ENCODE results near the gene PCYOX1L. TPM values are rescaled to one million over a fixed set of nuclear protein-coding genes. Genes with fewer than 3 reads are reported as not detected.

Gene PCYOX1L
- total and polyA plus RNA-seq, 2 experiments from 2014 or later = 10.4 to 10.7 TPM

GRCh38 chr5:149325894-149326293 is 32.0 kb upstream of the PCYOX1L start:
- H3K4me3 ChIP-seq = no peak overlapping the region
- no peaks in the 10 kb centered on the region for H4K20me1 ChIP-seq (ENCODE audit: insufficient read depth)
- H3F3A ChIP-seq (ENCODE audit: insufficient read depth) = 0 out of 2 replicates have a peak, but pooled peaks cover 13% of the 10 kb centered on the region
- H2AFZ ChIP-seq = no peak overlapping the region
- H3K9ac ChIP-seq = no peak overlapping the region
- H3K4me1 ChIP-seq (ENCODE audit: insufficient read depth) = peaks cover 12% of the 10 kb centered on the region
- in situ Hi-C loops (cut with MboI) = no loop called here
- 96% methylated on average over 5 of the region's 5 CpGs for WGBS, 2 experiments (ENCODE audit: low coverage in 1 of 2, low lambda C conversion rate in 2 of 2, missing lambda C conversion rate in 2 of 2)
- TF ChIP-seq EZH2 (IDR thresholded peaks at IDR 0.05; ENCODE audit: insufficient read depth, poor library complexity, severe bottlenecking) (no peak), EZH2phosphoT487 (IDR thresholded peaks at IDR 0.05; ENCODE audit: insufficient read depth, low read depth) (no peak)
- H3K9me3 ChIP-seq (ENCODE audit: low read depth) = no peaks in the 10 kb centered on the region
- H3K27me3 ChIP-seq (replicated peaks; ENCODE audit: insufficient read depth) = no peaks in the 10 kb centered on the region
- DNase-seq = no peak
- no peaks in the 10 kb centered on the region for H3K79me2 ChIP-seq (ENCODE audit: insufficient read depth)
- no peak overlapping the region for H3K4me2 ChIP-seq (ENCODE audit: unreplicated experiment)
- H3K9me2 ChIP-seq (ENCODE audit: insufficient read depth) = no peaks in the 10 kb centered on the region
- no peak overlapping the region for H3K27ac ChIP-seq
- H3K36me3 ChIP-seq (ENCODE audit: low read depth) = no peaks in the 10 kb centered on the region

DNA sequence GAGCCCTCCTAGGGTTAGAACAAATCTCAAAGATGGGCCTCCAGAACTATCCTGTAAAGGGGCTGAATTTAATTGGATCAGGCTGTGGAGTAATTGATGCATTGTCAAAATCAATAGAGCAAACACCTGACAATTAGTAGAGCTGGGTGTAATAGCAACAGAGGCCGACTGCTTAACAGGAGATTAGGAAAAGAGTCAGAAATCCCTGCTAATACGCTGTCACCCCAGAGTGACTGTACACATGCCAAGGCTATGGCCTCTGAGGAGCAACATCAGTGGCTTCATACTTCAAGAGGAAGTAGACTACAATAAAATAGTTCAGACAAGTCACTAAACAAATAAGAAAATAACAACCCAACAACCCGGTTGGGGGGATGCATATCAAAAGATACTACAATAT is 31.2 kb upstream of the PCYOX1L start:
- H3K36me3 ChIP-seq (ENCODE audit: low read depth) = no peaks in the 10 kb centered on the region
- DNase-seq = no peak
- H3F3A ChIP-seq (ENCODE audit: insufficient read depth) = 0 out of 2 replicates have a peak, but pooled peaks cover 6% of the 10 kb centered on the region
- H3K4me3 ChIP-seq = no peak overlapping the region
- H3K27me3 ChIP-seq (replicated peaks; ENCODE audit: insufficient read depth) = no peaks in the 10 kb centered on the region
- H4K20me1 ChIP-seq (ENCODE audit: insufficient read depth) = no peaks in the 10 kb centered on the region
- no peaks in the 10 kb centered on the region for H3K9me2 ChIP-seq (ENCODE audit: insufficient read depth)
- no peaks in the 10 kb centered on the region for H3K9me3 ChIP-seq (ENCODE audit: low read depth)
- no peak overlapping the region for H2AFZ ChIP-seq
- 93 to 95% methylated on average over 3 of the region's 3 CpGs for WGBS, 2 experiments (ENCODE audit: low coverage in 1 of 2, low lambda C conversion rate in 2 of 2, missing lambda C conversion rate in 2 of 2)
- H3K27ac ChIP-seq = no peak overlapping the region
- H3K9ac ChIP-seq = no peak overlapping the region
- no peak overlapping the region for H3K4me2 ChIP-seq (ENCODE audit: unreplicated experiment)
- H3K79me2 ChIP-seq (ENCODE audit: insufficient read depth) = no peaks in the 10 kb centered on the region
- in situ Hi-C loops (cut with MboI) = no loop called here
- TF ChIP-seq EZH2 (IDR thresholded peaks at IDR 0.05; ENCODE audit: insufficient read depth, poor library complexity, severe bottlenecking) (no peak), EZH2phosphoT487 (IDR thresholded peaks at IDR 0.05; ENCODE audit: insufficient read depth, low read depth) (no peak)
- H3K4me1 ChIP-seq (ENCODE audit: insufficient read depth) = peaks cover 7% of the 10 kb centered on the region

DNA sequence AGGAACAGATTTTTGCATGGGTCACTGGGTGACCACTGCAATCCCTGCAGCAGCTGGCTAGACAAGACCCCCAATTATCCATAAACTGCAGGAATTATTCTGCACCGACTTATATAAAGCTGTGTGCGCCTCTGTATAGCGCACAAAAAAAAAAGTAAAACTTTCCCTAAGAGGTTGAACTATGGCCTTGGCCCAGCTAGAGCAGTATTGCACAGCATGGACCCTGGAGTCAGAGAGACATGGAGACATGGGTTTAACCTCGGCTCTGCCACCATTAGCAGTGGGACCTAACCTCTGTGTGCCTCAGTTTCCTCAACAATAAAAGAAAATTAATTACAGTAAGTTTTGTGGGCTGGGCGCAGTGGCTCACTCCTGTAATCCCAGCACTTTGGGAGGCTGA is 29.7 kb upstream of the PCYOX1L start:
- Histone ChIP-seq H3K4me3 (no peak overlapping the region), H3K27ac (no peak overlapping the region), H3K79me2 (ENCODE audit: insufficient read depth) (no peaks in the 10 kb centered on the region), H3K4me2 (ENCODE audit: unreplicated experiment) (no peak overlapping the region), H3K4me1 (ENCODE audit: insufficient read depth) (peaks cover 4% of the 10 kb centered on the region), H3F3A (ENCODE audit: insufficient read depth) (no peaks in the 10 kb centered on the region), H4K20me1 (ENCODE audit: insufficient read depth) (no peaks in the 10 kb centered on the region), H2AFZ (no peak overlapping the region), H3K9ac (no peak overlapping the region), H3K9me3 (ENCODE audit: low read depth) (no peaks in the 10 kb centered on the region), H3K27me3 (replicated peaks; ENCODE audit: insufficient read depth) (no peaks in the 10 kb centered on the region), H3K9me2 (ENCODE audit: insufficient read depth) (no peaks in the 10 kb centered on the region), H3K36me3 (ENCODE audit: low read depth) (no peaks in the 10 kb centered on the region)
- TF ChIP-seq EZH2phosphoT487 (IDR thresholded peaks at IDR 0.05; ENCODE audit: insufficient read depth, low read depth) (no peak), EZH2 (IDR thresholded peaks at IDR 0.05; ENCODE audit: insufficient read depth, poor library complexity, severe bottlenecking) (no peak)
- no peak for DNase-seq
- WGBS, 2 experiments (ENCODE audit: low coverage in 1 of 2, low lambda C conversion rate in 2 of 2, missing lambda C conversion rate in 2 of 2) = 84 to 91% methylated on average over 5 of the region's 5 CpGs
- in situ Hi-C loops (cut with MboI) = no loop called here

GRCh38 chr5:149333711-149334443 is 24.0 kb upstream of the PCYOX1L start:
- Histone ChIP-seq H3K4me1 (ENCODE audit: insufficient read depth) (peaks cover 14% of the 10 kb centered on the region), H3K4me2 (ENCODE audit: unreplicated experiment) (peak overlapping the region; percentile 9), H4K20me1 (ENCODE audit: insufficient read depth) (no peaks in the 10 kb centered on the region), H3K9me3 (ENCODE audit: low read depth) (no peaks in the 10 kb centered on the region), H3K36me3 (ENCODE audit: low read depth) (no peaks in the 10 kb centered on the region), H3K27me3 (replicated peaks; ENCODE audit: insufficient read depth) (no peaks in the 10 kb centered on the region), H3K27ac (no peak overlapping the region), H3K9me2 (ENCODE audit: insufficient read depth) (no peaks in the 10 kb centered on the region), H3K79me2 (ENCODE audit: insufficient read depth) (no peaks in the 10 kb centered on the region), H3K4me3 (no peak overlapping the region), H3K9ac (no peak overlapping the region), H2AFZ (no peak overlapping the region; the same call in 1 of the 2 replicates), H3F3A (ENCODE audit: insufficient read depth) (peaks cover 15% of the 10 kb centered on the region; the same call in 1 of the 2 replicates)
- WGBS, 2 experiments (ENCODE audit: low coverage in 1 of 2, low lambda C conversion rate in 2 of 2, missing lambda C conversion rate in 2 of 2) = 42 to 51% methylated on average over 2 of the region's 2 CpGs
- no peak for TF ChIP-seq EZH2 (IDR thresholded peaks at IDR 0.05; ENCODE audit: insufficient read depth, poor library complexity, severe bottlenecking)
- no peak for TF ChIP-seq EZH2phosphoT487 (IDR thresholded peaks at IDR 0.05; ENCODE audit: insufficient read depth, low read depth)
- in situ Hi-C loops (cut with MboI) = no loop called here
- peak; percentile 32 for DNase-seq

All from GM23248 (cell line).